HepG2 (cell line): Measurements from ENCODE around the gene SNAPC4. TPM values are rescaled to one million over a fixed set of nuclear protein-coding genes. Genes with fewer than 3 reads are reported as not detected.

Experiments used
- ATF4 ChIP-seq, 2 experiments: fragments of 450-650 bp in 1 of 2; sonication (generic) in 1 of 2; formaldehyde crosslinking; IDR thresholded peaks; 2 replicates each; pipeline versions ENCODE4 v1.5.0 to v1.8.0; 2020 to 2022; ENCODE audit warnings: mild to moderate bottlenecking in 1 of 2, missing genetic modification reagents in 1 of 2
- CCDC6 ChIP-seq: sonication (generic); formaldehyde crosslinking; IDR thresholded peaks from 2 replicates; pipeline ENCODE4 v1.8.1; 2022; ENCODE audit warnings: mild to moderate bottlenecking, missing genetic modification reagents, moderate library complexity
- CTCF ChIP-seq: sonication (generic); formaldehyde crosslinking; IDR thresholded peaks from 2 replicates; pipeline ENCODE4 v1.5.0; 2020; ENCODE audit warnings: mild to moderate bottlenecking, missing genetic modification reagents, moderate library complexity
- GTF3A ChIP-seq: sonication (generic); formaldehyde crosslinking; conservative IDR thresholded peaks from 2 replicates; pipeline ENCODE4 v1.4.0; 2020; ENCODE audit warnings: mild to moderate bottlenecking, missing genetic modification reagents
- IRF9 ChIP-seq: sonication (generic); formaldehyde crosslinking; IDR thresholded peaks from 2 replicates; pipeline ENCODE4 v1.8.0; 2022; ENCODE audit warnings: missing genetic modification reagents, mild to moderate bottlenecking, borderline replicate concordance
- KMT2A ChIP-seq: sonication (generic); formaldehyde crosslinking; IDR thresholded peaks from 2 replicates; pipeline ENCODE4 v1.4.0; 2020; ENCODE audit warnings: missing genetic modification reagents
- MTA1 ChIP-seq: sonication (generic); formaldehyde crosslinking; IDR thresholded peaks from 2 replicates; pipeline ENCODE4 v1.4.0; 2020; ENCODE audit warnings: missing genetic modification reagents, mild to moderate bottlenecking, borderline replicate concordance
- MTA3 ChIP-seq: sonication (generic); formaldehyde crosslinking; IDR thresholded peaks from 2 replicates; pipeline ENCODE4 v1.4.0; 2020; ENCODE audit warnings: missing genetic modification reagents
- POLR2G ChIP-seq: fragments of 200-400 bp; formaldehyde crosslinking; IDR thresholded peaks from 2 replicates; pipeline ENCODE4 v1.6.1; 2018; ENCODE audit warnings: mild to moderate bottlenecking, low read depth, low read length, moderate library complexity
- RARA ChIP-seq: IDR thresholded peaks from 2 replicates; pipeline ENCODE4 v1.6.1; 2016; ENCODE audit warnings: missing genetic modification reagents, missing compliant biosample characterization
- SCMH1 ChIP-seq: sonication (generic); formaldehyde crosslinking; IDR thresholded peaks from 2 replicates; pipeline ENCODE4 v1.9.0; 2021; ENCODE audit warnings: missing genetic modification reagents, mild to moderate bottlenecking, borderline replicate concordance
- TCF7L2 ChIP-seq: IDR thresholded peaks from 2 replicates; pipeline ENCODE4 v1.6.1; 2011; ENCODE audit warnings: mild to moderate bottlenecking, low read depth, low read length, moderate library complexity
- THRA ChIP-seq: sonication (generic); formaldehyde crosslinking; IDR thresholded peaks from 2 replicates; pipeline ENCODE4 v1.4.0; 2020; ENCODE audit warnings: missing genetic modification reagents, borderline replicate concordance
- ZBTB10 ChIP-seq: sonication (generic); formaldehyde crosslinking; IDR thresholded peaks from 2 replicates; pipeline ENCODE4 v1.4.0; 2020; ENCODE audit warnings: missing genetic modification reagents, borderline replicate concordance
- ZFP62 ChIP-seq: sonication (generic); formaldehyde crosslinking; IDR thresholded peaks from 2 replicates; pipeline ENCODE4 v1.4.0; 2020; ENCODE audit warnings: missing genetic modification reagents
- ZKSCAN1 ChIP-seq: fragments of 150-350 bp; IDR thresholded peaks from 2 replicates; pipeline ENCODE4 v1.6.1; 2014; ENCODE audit warnings: low read length
- ZNF136 ChIP-seq: sonication (generic); formaldehyde crosslinking; IDR thresholded peaks from 2 replicates; pipeline ENCODE4 v1.8.1; 2022; ENCODE audit warnings: low read depth, mild to moderate bottlenecking, moderate library complexity, missing genetic modification reagents
- ZNF33B ChIP-seq: sonication (generic); formaldehyde crosslinking; IDR thresholded peaks from 2 replicates; pipeline ENCODE4 v1.5.1; 2020; ENCODE audit warnings: mild to moderate bottlenecking, missing genetic modification reagents
- ZNF354B ChIP-seq: sonication (generic); formaldehyde crosslinking; IDR thresholded peaks from 2 replicates; pipeline ENCODE4 v1.8.0; 2022; ENCODE audit warnings: mild to moderate bottlenecking, missing genetic modification reagents
- ZNF619 ChIP-seq: sonication (generic); formaldehyde crosslinking; IDR thresholded peaks from 2 replicates; pipeline ENCODE4 v1.4.0; 2020; ENCODE audit warnings: mild to moderate bottlenecking, missing genetic modification reagents
- ZNF747 ChIP-seq: sonication (generic); formaldehyde crosslinking; IDR thresholded peaks from 2 replicates; pipeline ENCODE4 v1.8.1; 2023; ENCODE audit warnings: missing genetic modification reagents, mild to moderate bottlenecking, borderline replicate concordance
- ZNF75D ChIP-seq: sonication (generic); formaldehyde crosslinking; IDR thresholded peaks from 2 replicates; pipeline ENCODE4 v1.8.1; 2023; ENCODE audit warnings: missing genetic modification reagents, mild to moderate bottlenecking, borderline replicate concordance
- polyA plus RNA-seq, 8 experiments: library from polyadenylated mRNA; depleted of rRNA in 3 of 8; stranded (reverse) in 7 of 8; unstranded in 1 of 8; fragments of >200 nt; fragmentation: Illumina TruSeq in 4 of 8; extraction: Trizol in 4 of 8; gene quantifications; 2 replicates each; pipeline versions ENCODE4 v1.2.1 to v1.2.3, GENCODE V29; 2011 to 2016; ENCODE audit warnings: low read depth in 4 of 8, missing spikeins in 1 of 8, mixed read lengths in 1 of 8; ENCODE audit not compliant: insufficient read depth in 1 of 8
- total RNA-seq, 5 experiments: library from RNA; depleted of rRNA; stranded (reverse); fragments of >200 nt; fragmentation: Illumina TruSeq; extraction: Trizol; gene quantifications; 2 replicates each; pipeline ENCODE4 v1.2.3, GENCODE V29; 2016; ENCODE audit warnings: low read depth in 1 of 5

The SNAPC4 gene
- total and polyA plus RNA-seq, 2 of the 13 experiments (the other 11 are each of a cell fraction or from before 2014, with no cell fraction given): 2.0 to 6.0 TPM

- no peak for TF ChIP-seq ZBTB10 (CRISPR knock-in tag)
- no peak for TF ChIP-seq MTA3 (CRISPR knock-in tag)
- no peak for TF ChIP-seq RARA (CRISPR knock-in tag)
- TF ChIP-seq GTF3A (CRISPR knock-in tag): no peak
- no peak for TF ChIP-seq SCMH1 (CRISPR knock-in tag)
- no peak for TF ChIP-seq POLR2G
- TF ChIP-seq IRF9 (CRISPR knock-in tag): no peak; the same call in 1 of the 2 replicates
- TF ChIP-seq ZNF33B (CRISPR knock-in tag): no peak
- no peak for TF ChIP-seq MTA1 (CRISPR knock-in tag)
- TF ChIP-seq ZFP62 (CRISPR knock-in tag): no peak
- TF ChIP-seq ZNF619 (CRISPR knock-in tag): no peak
- no peak for TF ChIP-seq ZNF75D (CRISPR knock-in tag)
- no peak for TF ChIP-seq TCF7L2
- TF ChIP-seq KMT2A (CRISPR knock-in tag): no peak
- TF ChIP-seq CTCF (CRISPR knock-in tag): no peak
- TF ChIP-seq ATF4 (CRISPR knock-in tag; IDR thresholded peaks at IDR 0.05): no peak
- TF ChIP-seq ZKSCAN1: no peak
- no peak for TF ChIP-seq THRA (CRISPR knock-in tag)
- no peak for TF ChIP-seq ZNF136
- TF ChIP-seq CCDC6 (CRISPR knock-in tag): no peak
- no peak for TF ChIP-seq ZNF747 (CRISPR knock-in tag)
- TF ChIP-seq ZNF354B (CRISPR knock-in tag): no peak
Observed at GRCh38 chr9:136438548-136439480, 38.8 kb upstream of the SNAPC4 start (continued).
